PC-9 (cell line): ENCODE results near the gene FGF14. TPM values are rescaled to one million over a fixed set of nuclear protein-coding genes. Genes with fewer than 3 reads are reported as not detected.

Source experiments
- BruUV-seq: library from RNA; stranded (reverse); fragments of 400-500 nt; replicated peaks from 2 replicates; lab custom pipeline; 2021; lab: Mats Ljungman, UMichigan
- CTCF ChIA-PET: fragments of 300-600 bp; sonication (Branson Sonifier 250); formaldehyde crosslinking; loops from one replicate; lab custom pipeline; 2022; ENCODE audit warnings: antibody characterized with exemption; lab: Charles Lee
- POLR2A ChIA-PET: fragments of 300-600 bp; sonication (Branson Sonifier 250); formaldehyde crosslinking; loops from one replicate; lab custom pipeline; 2022; ENCODE audit warnings: antibody characterized with exemption; ENCODE audit not compliant: unreplicated experiment; lab: Charles Lee
- DNase-seq, 2 experiments: peaks; one replicate each; pipeline versions ENCODE4 v3.0.0 to v3.0.0-alpha.2; 2015 to 2022; ENCODE audit warnings: mixed read lengths in 1 of 2
- H2AFZ ChIP-seq: fragments of 200-600 bp; sonication (generic); 2 replicates; pipeline ENCODE4 v1.8.1; 2017; ENCODE audit warnings: antibody characterized with exemption
- H3F3A ChIP-seq: fragments of 200-600 bp; sonication (generic); 2 replicates; pipeline ENCODE4 v1.8.1; 2017; ENCODE audit warnings: antibody characterized with exemption, mild to moderate bottlenecking, low read depth; ENCODE audit not compliant: insufficient read depth
- H3K27ac ChIP-seq: fragments of 200-600 bp; sonication (generic); 2 replicates; pipeline ENCODE4 v1.6.1; 2016; ENCODE audit warnings: mixed run types
- H3K27me3 ChIP-seq: fragments of 200-600 bp; sonication (generic); 2 replicates; pipeline ENCODE4 v1.6.1; 2016; ENCODE audit warnings: low read depth, mixed run types; ENCODE audit not compliant: insufficient read depth
- H3K36me3 ChIP-seq: fragments of 200-600 bp; sonication (generic); 2 replicates; pipeline ENCODE4 v1.6.1; 2016; ENCODE audit warnings: low read depth, mixed run types
- H3K4me1 ChIP-seq: fragments of 200-600 bp; sonication (generic); replicated peaks from 2 replicates; pipeline ENCODE4 v1.6.1; 2016; ENCODE audit warnings: mixed run types; ENCODE audit not compliant: insufficient read depth
- H3K4me2 ChIP-seq: fragments of 200-600 bp; sonication (generic); 2 replicates; pipeline ENCODE4 v1.6.1; 2017; ENCODE audit warnings: mixed run types
- H3K4me3 ChIP-seq: fragments of 200-600 bp; sonication (generic); 2 replicates; pipeline ENCODE4 v1.6.1; 2016; ENCODE audit warnings: mixed run types
- H3K79me2 ChIP-seq: fragments of 200-600 bp; sonication (generic); 2 replicates; pipeline ENCODE4 v1.6.1; 2017; ENCODE audit warnings: low read depth, mixed run types
- H3K9me2 ChIP-seq: fragments of 200-600 bp; sonication (generic); 2 replicates; pipeline ENCODE4 v1.8.1; 2017; ENCODE audit warnings: mild to moderate bottlenecking; ENCODE audit not compliant: insufficient read depth
- H3K9me3 ChIP-seq: fragments of 200-600 bp; sonication (generic); 2 replicates; pipeline ENCODE4 v1.8.1; 2016; ENCODE audit warnings: low read depth; ENCODE audit not compliant: insufficient read depth
- H4K20me1 ChIP-seq: fragments of 200-600 bp; sonication (generic); 2 replicates; pipeline ENCODE4 v1.8.1; 2017; ENCODE audit not compliant: insufficient read depth
- EZH2 ChIP-seq: fragments of 200-600 bp; sonication (generic); IDR thresholded peaks from 2 replicates; pipeline ENCODE4 v1.8.0; 2017; ENCODE audit warnings: antibody characterized with exemption, low read depth
- intact Hi-C: fragments of 100-400 bp; cut with micrococcal nuclease; formaldehyde crosslinking; loops from one replicate; pipeline ENCODE4 v1.10.0; 2022; ENCODE audit not compliant: unreplicated experiment
- total RNA-seq: library from RNA; stranded (reverse); gene quantifications from 2 replicates; pipeline ENCODE4 v1.2.3, GENCODE V29; 2021
- TF ChIP-seq, protein P1 (sequence below): fragments of 200-600 bp; sonication (generic); conservative IDR thresholded peaks from 2 replicates; pipeline ENCODE4 v1.6.1; 2017; ENCODE audit warnings: mixed run types, antibody characterized with exemption, mild to moderate bottlenecking, moderate library complexity

The FGF14 gene
- total RNA-seq, 1 experiment from 2014 or later, result not detected

DNA sequence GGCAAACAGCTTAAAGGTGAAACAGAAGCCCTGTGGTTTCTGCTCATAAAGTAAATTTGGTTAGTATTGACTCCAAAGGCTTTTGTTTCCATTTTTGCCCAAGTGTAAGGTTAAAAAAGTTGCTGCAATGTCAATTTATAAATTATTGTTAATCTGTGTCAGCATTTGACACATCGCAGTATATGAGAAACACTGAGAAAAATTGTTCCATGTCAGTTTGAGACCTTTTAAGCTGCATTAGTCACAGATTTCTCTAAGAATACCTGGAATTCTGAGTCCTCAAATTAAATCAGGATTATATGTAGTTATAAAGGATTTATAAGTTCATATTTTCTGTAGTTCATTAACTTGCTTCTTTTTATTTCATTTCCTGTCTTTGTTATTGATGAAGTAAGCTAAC, 78.8 kb downstream of the FGF14 start:
- no peak for DNase-seq
- Histone ChIP-seq H3K9me3 (no peaks in the 10 kb centered on the region), H3K9me2 (peaks cover 14% of the 10 kb centered on the region), H3K79me2 (no peaks in the 10 kb centered on the region), H3K4me1 (no peaks in the 10 kb centered on the region), H3K27ac (no peak overlapping the region), H3F3A (no peaks in the 10 kb centered on the region), H3K4me3 (no peak overlapping the region), H4K20me1 (no peaks in the 10 kb centered on the region; the same call in 1 of the 2 replicates), H2AFZ (no peak overlapping the region), H3K4me2 (no peak overlapping the region), H3K27me3 (no peaks in the 10 kb centered on the region), H3K36me3 (no peaks in the 10 kb centered on the region)
- intact Hi-C loops, result no loop called here
- BruUV-seq, result no TSS peak
- ChIA-PET CTCF (no interaction called here), POLR2A (no interaction called here)
- TF ChIP-seq, protein P1, sequence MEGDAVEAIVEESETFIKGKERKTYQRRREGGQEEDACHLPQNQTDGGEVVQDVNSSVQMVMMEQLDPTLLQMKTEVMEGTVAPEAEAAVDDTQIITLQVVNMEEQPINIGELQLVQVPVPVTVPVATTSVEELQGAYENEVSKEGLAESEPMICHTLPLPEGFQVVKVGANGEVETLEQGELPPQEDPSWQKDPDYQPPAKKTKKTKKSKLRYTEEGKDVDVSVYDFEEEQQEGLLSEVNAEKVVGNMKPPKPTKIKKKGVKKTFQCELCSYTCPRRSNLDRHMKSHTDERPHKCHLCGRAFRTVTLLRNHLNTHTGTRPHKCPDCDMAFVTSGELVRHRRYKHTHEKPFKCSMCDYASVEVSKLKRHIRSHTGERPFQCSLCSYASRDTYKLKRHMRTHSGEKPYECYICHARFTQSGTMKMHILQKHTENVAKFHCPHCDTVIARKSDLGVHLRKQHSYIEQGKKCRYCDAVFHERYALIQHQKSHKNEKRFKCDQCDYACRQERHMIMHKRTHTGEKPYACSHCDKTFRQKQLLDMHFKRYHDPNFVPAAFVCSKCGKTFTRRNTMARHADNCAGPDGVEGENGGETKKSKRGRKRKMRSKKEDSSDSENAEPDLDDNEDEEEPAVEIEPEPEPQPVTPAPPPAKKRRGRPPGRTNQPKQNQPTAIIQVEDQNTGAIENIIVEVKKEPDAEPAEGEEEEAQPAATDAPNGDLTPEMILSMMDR, result no peak
- TF ChIP-seq EZH2, result no peak

DNA sequence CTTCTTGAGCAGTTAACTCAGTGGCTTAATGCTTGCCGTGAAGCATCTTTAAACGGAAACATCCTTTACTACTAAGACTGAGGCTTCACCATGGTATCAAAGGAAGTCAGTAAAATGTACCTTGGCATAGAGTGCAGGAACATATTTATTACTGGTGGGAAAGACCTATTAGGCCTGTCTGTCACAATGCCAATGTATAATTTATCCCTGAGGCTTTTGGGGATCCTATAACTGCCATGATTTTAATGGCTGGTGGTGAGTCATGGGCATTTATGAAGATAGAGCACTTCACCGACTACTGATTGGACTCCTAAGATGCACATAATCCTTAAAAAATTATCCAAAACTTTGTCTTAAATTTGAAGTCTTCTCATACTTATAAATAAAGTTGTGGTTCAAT, 79.6 kb downstream of the FGF14 start:
- peaks cover 14% of the 10 kb centered on the region for H3K9me2 ChIP-seq

DNA sequence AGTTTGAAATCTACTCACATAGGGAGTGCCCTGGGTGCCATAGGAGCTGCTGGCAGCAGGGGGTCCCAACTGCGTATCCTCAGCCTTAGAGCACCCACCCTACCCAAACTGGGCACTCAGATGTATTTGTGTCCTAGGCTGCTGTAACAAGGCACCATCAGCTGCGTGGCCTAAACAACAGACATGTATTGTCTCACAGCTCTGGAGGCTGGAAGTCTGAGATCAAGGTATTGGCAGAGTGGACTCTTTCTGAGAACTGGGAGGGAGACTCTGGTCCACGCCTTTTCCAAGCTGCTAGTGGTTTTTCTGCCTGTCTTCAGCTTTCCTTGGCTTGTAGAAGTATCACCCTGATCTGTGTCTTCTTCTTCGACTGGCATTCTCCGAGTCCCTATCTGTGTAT, 83.6 kb downstream of the FGF14 start:
- no peak for DNase-seq
- CTCF ChIA-PET, result no interaction called here
- H3K4me2 ChIP-seq, result no peak overlapping the region
- 0 out of 2 replicates have a peak, but pooled peaks cover 7% of the 10 kb centered on the region for H3K9me2 ChIP-seq
- no TSS peak for BruUV-seq
- intact Hi-C loops, result no loop called here
- no peaks in the 10 kb centered on the region for H3K36me3 ChIP-seq
- H3K9me3 ChIP-seq, result no peaks in the 10 kb centered on the region
- H4K20me1 ChIP-seq, result no peaks in the 10 kb centered on the region; the same call in 1 of the 2 replicates
- H3F3A ChIP-seq, result no peaks in the 10 kb centered on the region
- no peak overlapping the region for H3K4me3 ChIP-seq
- no peak overlapping the region for H2AFZ ChIP-seq
- H3K79me2 ChIP-seq, result no peaks in the 10 kb centered on the region
- POLR2A ChIA-PET, result no interaction called here
- H3K27ac ChIP-seq, result no peak overlapping the region
- no peaks in the 10 kb centered on the region for H3K4me1 ChIP-seq
- no peak for TF ChIP-seq EZH2
- TF ChIP-seq, protein P1, result no peak
- H3K27me3 ChIP-seq, result no peaks in the 10 kb centered on the region

More for the DNA sequence above, 79.6 kb downstream of the FGF14 start:
- H3K79me2 ChIP-seq, result no peaks in the 10 kb centered on the region
- H3K27ac ChIP-seq, result no peak overlapping the region
- CTCF ChIA-PET, result no interaction called here
- no peaks in the 10 kb centered on the region for H3F3A ChIP-seq
- H3K4me3 ChIP-seq, result no peak overlapping the region
- POLR2A ChIA-PET, result no interaction called here
- intact Hi-C loops, result no loop called here
- BruUV-seq, result no TSS peak
- H3K4me2 ChIP-seq, result no peak overlapping the region
- TF ChIP-seq, protein P1, result no peak
- TF ChIP-seq EZH2, result no peak
- H4K20me1 ChIP-seq, result no peaks in the 10 kb centered on the region; the same call in 1 of the 2 replicates
- H2AFZ ChIP-seq, result no peak overlapping the region
- no peak for DNase-seq
- no peaks in the 10 kb centered on the region for H3K9me3 ChIP-seq
- H3K4me1 ChIP-seq, result no peaks in the 10 kb centered on the region
- H3K36me3 ChIP-seq, result no peaks in the 10 kb centered on the region
- no peaks in the 10 kb centered on the region for H3K27me3 ChIP-seq
